ENCODE measurements around the gene GRAMD1C. TPM values are rescaled to one million over a fixed set of nuclear protein-coding genes. Genes with fewer than 3 reads are reported as not detected.

GRAMD1C gene
- total and polyA plus RNA-seq, 8 donors = 0.58 to 10.1 (median 6.2) TPM

DNA sequence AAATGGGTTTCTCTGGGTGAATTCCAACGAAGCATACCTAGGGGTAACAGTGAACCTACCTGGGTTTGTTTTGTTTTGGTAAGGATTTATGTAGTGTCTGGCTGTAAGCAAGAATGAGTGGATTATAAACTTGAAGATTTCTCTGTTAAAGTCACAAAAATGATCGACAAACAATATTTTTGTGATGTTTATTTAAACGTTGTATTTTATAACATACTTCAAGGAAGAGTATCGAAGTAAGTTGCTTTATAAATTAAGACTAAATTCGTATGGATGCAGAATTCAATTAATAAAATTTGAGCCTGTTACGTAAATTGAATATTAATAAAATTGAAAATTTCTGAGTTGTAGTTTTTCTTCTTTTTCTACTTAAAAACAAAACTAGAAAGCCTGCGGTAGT is 108.2 kb downstream of the GRAMD1C start:
- H3K9me3 ChIP-seq = no peaks in the 10 kb centered on the region
- no peak for DNase-seq
- 53 to 76% (median 63%) methylated on average over 7 of the region's 7 CpGs for WGBS, 5 donors
- TF ChIP-seq POLR2AphosphoS5 (IDR thresholded peaks at IDR 0.05) (no peak), POLR2A (IDR thresholded peaks at IDR 0.05) (no peak), EP300 (IDR thresholded peaks at IDR 0.05) (no peak)
- TF ChIP-seq, protein P1, sequence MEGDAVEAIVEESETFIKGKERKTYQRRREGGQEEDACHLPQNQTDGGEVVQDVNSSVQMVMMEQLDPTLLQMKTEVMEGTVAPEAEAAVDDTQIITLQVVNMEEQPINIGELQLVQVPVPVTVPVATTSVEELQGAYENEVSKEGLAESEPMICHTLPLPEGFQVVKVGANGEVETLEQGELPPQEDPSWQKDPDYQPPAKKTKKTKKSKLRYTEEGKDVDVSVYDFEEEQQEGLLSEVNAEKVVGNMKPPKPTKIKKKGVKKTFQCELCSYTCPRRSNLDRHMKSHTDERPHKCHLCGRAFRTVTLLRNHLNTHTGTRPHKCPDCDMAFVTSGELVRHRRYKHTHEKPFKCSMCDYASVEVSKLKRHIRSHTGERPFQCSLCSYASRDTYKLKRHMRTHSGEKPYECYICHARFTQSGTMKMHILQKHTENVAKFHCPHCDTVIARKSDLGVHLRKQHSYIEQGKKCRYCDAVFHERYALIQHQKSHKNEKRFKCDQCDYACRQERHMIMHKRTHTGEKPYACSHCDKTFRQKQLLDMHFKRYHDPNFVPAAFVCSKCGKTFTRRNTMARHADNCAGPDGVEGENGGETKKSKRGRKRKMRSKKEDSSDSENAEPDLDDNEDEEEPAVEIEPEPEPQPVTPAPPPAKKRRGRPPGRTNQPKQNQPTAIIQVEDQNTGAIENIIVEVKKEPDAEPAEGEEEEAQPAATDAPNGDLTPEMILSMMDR (IDR thresholded peaks at IDR 0.05) = no peak
- peaks cover 0 to 5% (median 0%) of the 10 kb centered on the region in 4 donors for H3K36me3 ChIP-seq
- H3K27ac ChIP-seq = peak overlapping the region in 4 of 5 donors; percentile 78 to 87 (median 81)
- H3K4me3 ChIP-seq = peak overlapping the region; percentile 59 to 97 (median 91)
- H3K27me3 ChIP-seq = no peaks in the 10 kb centered on the region
- intact Hi-C loops (cut with DNase I; ENCODE audit: low total_unique reads) = no loop called here
- peaks cover 0 to 25% (median 17%) of the 10 kb centered on the region in 4 donors for H3K4me1 ChIP-seq

DNA sequence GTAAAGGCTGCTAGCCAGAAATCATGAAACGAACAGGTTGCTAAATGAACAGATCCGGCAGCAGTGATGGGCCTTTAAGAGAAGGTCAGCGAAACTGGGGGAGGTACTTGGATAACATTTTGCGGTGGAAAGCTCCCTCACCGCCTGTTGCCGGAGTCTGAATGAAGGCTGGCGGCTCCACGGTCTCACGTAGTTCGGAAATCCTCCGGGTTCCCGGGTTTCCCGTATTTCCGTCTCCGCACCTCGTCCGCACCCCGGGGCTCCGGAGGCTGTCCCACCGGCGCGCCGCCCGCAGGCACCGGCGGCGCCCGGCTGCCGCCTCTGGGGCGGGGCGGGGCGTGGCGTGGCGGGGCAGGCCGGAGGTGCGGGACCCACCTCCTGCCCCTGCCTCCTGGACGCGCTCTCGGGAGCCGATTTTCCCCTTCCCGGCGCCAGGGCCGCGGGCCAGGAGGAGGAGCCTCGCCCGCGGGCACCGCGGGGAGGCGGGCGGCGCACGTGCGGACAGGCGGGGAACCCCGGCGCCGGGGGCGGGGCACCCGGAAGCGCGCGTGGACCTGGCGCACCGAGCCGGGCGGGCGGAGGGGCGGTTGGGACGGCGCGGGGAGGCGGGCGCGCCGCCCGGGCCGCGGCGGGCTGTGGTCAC is 108.9 kb downstream of the GRAMD1C start, which contains the start of gene ZDHHC23:
Gene ZDHHC23 (plus strand): TSS at position 642 of the 643 bp plus-strand sequence. CDS start 790 bp downstream, outside the sequence.
- Histone ChIP-seq H3K9me3 (no peaks in the 10 kb centered on the region), H3K36me3 (peaks cover 0 to 5% (median under 1%) of the 10 kb centered on the region in 4 donors), H3K4me1 (peaks cover 0 to 25% (median 17%) of the 10 kb centered on the region in 4 donors), H3K27me3 (no peaks in the 10 kb centered on the region), H3K27ac (peak within 1 kb of the TSS; percentile 78 to 95 (median 82)), H3K4me3 (peak within 1 kb of the TSS; percentile 59 to 97 (median 91))
- intact Hi-C loops (cut with DNase I; ENCODE audit: low total_unique reads) = no loop called here
- DNase-seq = peak; percentile 92 to 93
- TF ChIP-seq POLR2AphosphoS5 (IDR thresholded peaks at IDR 0.05) = peak in 1 of 3 donors; percentile 29
- TF ChIP-seq, protein P1 (IDR thresholded peaks at IDR 0.05) = no peak
- WGBS, 5 donors = 0 to 1% (median 0%) methylated on average over 4 to 80 of the region's 80 CpGs

DNA sequence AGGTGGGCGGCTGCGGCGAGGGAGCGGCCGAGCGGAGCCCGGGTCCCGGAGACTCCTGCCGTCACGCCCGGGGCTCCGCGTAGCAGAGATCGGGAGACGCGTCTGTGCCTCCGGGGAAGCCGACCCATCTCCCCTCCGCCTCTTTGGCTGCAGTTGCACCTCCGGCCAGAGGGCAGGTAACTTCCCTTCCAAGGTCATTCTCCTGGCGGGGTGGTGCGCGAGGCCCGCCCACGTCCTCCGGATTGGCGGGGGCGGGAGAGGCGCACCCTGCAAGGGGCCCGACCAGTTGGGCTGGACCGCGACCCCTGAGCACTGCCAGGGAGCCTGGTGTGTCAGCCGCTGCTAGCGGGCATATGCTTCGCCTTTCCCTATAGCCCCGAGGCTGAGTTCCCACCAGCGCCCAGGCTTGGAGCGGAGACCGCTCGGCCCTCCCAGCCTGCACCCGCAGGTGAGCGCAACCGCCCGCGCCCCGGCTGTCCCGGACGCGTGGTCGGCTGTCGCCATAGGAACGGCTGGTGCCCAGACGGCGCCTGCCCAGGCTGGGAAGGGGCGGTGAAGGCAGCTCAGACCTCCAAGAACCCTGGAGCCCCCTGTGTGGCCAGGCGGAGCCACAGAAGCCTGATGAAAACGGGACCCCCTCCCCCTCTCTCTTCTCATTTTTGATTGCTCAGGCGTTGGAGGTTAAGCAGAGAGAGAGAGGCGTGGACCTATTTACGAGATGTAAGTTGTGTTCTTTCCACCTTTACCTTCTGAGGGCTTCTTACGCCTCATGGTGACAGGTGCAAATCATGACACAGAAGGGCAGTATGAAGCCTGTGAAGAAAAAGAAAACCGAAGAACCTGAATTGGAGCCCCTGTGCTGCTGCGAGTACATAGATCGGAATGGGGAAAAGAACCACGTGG is 109.7 kb downstream of the GRAMD1C start:
- peak; percentile 52 to 78 for DNase-seq
- Histone ChIP-seq H3K4me1 (peaks cover 0 to 25% (median 17%) of the 10 kb centered on the region in 4 donors), H3K27ac (peak overlapping the region; percentile 71 to 95 (median 82)), H3K36me3 (peaks cover 0 to 8% (median 0%) of the 10 kb centered on the region in 4 donors), H3K9me3 (no peaks in the 10 kb centered on the region), H3K4me3 (peak overlapping the region; percentile 59 to 97 (median 91)), H3K27me3 (no peaks in the 10 kb centered on the region)
- intact Hi-C loops (cut with DNase I; ENCODE audit: low total_unique reads) = no loop called here
- 1 to 4% (median 3%) methylated on average over 24 to 65 of the region's 65 CpGs for WGBS, 5 donors
- no peak for TF ChIP-seq POLR2AphosphoS5 (IDR thresholded peaks at IDR 0.05)
- TF ChIP-seq EP300 (IDR thresholded peaks at IDR 0.05) = no peak
- TF ChIP-seq, protein P1 (IDR thresholded peaks at IDR 0.05) = no peak
- TF ChIP-seq POLR2A (IDR thresholded peaks at IDR 0.05) = no peak

DNA sequence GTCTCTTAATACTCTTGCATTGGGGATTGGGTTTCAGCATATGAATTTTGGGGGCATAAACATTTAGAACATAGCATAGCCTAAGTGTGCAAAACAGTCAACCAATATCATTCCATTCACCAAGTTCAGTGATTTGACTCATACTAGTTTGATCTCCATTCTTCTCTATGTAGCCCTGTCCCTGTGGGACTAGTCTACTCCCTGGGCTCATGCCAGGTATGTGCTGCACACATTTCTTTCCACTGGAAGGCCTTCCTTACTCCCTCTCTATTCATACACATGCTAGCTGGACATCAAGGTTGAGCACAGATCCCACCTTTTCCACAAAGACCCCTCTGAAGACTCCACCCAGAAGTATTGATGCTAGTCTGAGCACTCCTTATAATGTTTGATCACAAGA is 114.3 kb downstream of the GRAMD1C start:
- peaks cover 3 to 27% (median 18%) of the 10 kb centered on the region in 4 donors for H3K36me3 ChIP-seq
- DNase-seq = no peak
- peaks cover 0 to 18% (median 14%) of the 10 kb centered on the region in 4 donors for H3K4me1 ChIP-seq
- no peaks in the 10 kb centered on the region for H3K9me3 ChIP-seq
- H3K4me3 ChIP-seq = no peak overlapping the region
- no peak overlapping the region for H3K27ac ChIP-seq
- no peak for TF ChIP-seq EP300 (IDR thresholded peaks at IDR 0.05)
- TF ChIP-seq POLR2AphosphoS5 (IDR thresholded peaks at IDR 0.05) = no peak
- TF ChIP-seq, protein P1 (IDR thresholded peaks at IDR 0.05) = no peak
- TF ChIP-seq POLR2A (IDR thresholded peaks at IDR 0.05) = no peak
- intact Hi-C loops (cut with DNase I; ENCODE audit: low total_unique reads) = no loop called here
- H3K27me3 ChIP-seq = no peaks in the 10 kb centered on the region
